HEK293T (cell line): ENCODE measurements around the gene LARGE2.

Experiments used
- BHLHE40 ChIP-seq: fragments of 450-650 bp; IDR thresholded peaks from 2 replicates; pipeline ENCODE4 v1.6.1; 2016; ENCODE audit warnings: mild to moderate bottlenecking, moderate library complexity, borderline replicate concordance
- CTBP1 ChIP-seq: fragments of 450-650 bp; IDR thresholded peaks from 2 replicates; pipeline ENCODE4 v1.6.1; 2016; ENCODE audit warnings: borderline replicate concordance
- FOXM1 ChIP-seq: fragments of 450-650 bp; IDR thresholded peaks from 2 replicates; pipeline ENCODE4 v1.6.1; 2017; ENCODE audit warnings: mild to moderate bottlenecking, borderline replicate concordance
- HDGF ChIP-seq: fragments of 450-650 bp; IDR thresholded peaks from 2 replicates; pipeline ENCODE4 v1.6.1; 2017; ENCODE audit warnings: antibody characterized with exemption, borderline replicate concordance
- PKNOX1 ChIP-seq: fragments of 450-650 bp; IDR thresholded peaks from 2 replicates; pipeline ENCODE4 v1.6.1; 2016
- SP1 ChIP-seq: fragments of 450-650 bp; IDR thresholded peaks from 2 replicates; pipeline ENCODE4 v1.6.1; 2017
- SUZ12 ChIP-seq: fragments of 450-650 bp; IDR thresholded peaks from 2 replicates; pipeline ENCODE4 v1.6.1; 2016; ENCODE audit warnings: mild to moderate bottlenecking
- TARDBP ChIP-seq: fragments of 450-650 bp; IDR thresholded peaks from 2 replicates; pipeline ENCODE4 v1.6.1; 2016

- TF ChIP-seq SUZ12 = no peak
- TF ChIP-seq TARDBP = no peak
- TF ChIP-seq CTBP1 = no peak
- no peak for TF ChIP-seq HDGF
- TF ChIP-seq BHLHE40 = no peak
- no peak for TF ChIP-seq SP1
- no peak for TF ChIP-seq FOXM1
- no peak for TF ChIP-seq PKNOX1
These were observed 13.1 kb downstream of the LARGE2 start for GRCh38 chr11:45935349-45936064.
